ENCODE data around the gene NOVA1. TPM values are rescaled to one million over a fixed set of nuclear protein-coding genes. Genes with fewer than 3 reads are reported as not detected.

The NOVA1 gene
- polyA plus RNA-seq, 3 donors, result 24.4 to 24.9 (median 24.8) TPM

GRCh38 chr14:26402126-26402525 lies 195.7 kb downstream of the NOVA1 start:
- no peak for DNase-seq (ENCODE audit: extremely low read depth in 1 of 11, low read depth in 9 of 11, low spot score in 4 of 11)

DNA sequence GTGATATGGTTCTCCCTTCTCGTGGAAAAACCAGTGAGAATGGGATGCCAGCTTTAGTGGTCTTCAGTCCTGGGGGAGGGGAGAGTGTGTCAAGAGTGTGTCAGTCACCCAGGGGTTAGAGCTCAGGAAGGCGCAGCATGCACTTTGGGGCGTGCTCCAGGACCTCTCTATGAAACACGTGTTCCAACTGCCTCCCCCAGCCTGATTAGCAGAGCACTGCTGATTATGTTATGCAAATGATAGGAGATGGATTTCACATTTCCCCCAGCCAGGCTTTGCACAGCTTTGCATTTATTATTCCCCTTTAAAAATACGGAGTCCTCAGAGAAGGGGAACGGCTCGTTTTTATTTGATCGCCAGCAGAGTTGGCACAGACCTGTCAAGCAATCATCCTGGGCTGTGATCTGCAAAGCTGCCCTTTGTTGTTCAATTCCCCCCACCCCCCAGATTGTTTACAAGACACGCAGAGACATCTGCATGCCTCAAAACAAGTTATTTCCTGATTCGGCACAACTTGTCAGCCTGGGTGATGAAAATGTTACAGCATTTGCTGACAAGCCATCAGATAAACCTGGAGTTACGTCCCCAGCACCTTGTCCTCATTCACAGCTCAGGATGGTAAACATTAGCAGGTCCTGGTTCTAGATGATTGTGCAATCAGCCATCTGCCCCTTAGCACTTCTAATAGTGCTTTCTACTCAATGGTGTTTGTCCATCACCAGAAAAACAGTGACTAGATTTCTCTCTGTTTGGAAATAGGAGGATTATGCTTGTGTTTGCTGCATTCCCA lies 196.5 kb downstream of the NOVA1 start:
- DNase-seq (ENCODE audit: extremely low read depth in 1 of 11, low read depth in 9 of 11, low spot score in 4 of 11), result no peak

GRCh38 chr14:26400373-26400772 lies 197.5 kb downstream of the NOVA1 start:
- DNase-seq (ENCODE audit: extremely low read depth in 1 of 11, low read depth in 9 of 11, low spot score in 4 of 11), result no peak

DNA sequence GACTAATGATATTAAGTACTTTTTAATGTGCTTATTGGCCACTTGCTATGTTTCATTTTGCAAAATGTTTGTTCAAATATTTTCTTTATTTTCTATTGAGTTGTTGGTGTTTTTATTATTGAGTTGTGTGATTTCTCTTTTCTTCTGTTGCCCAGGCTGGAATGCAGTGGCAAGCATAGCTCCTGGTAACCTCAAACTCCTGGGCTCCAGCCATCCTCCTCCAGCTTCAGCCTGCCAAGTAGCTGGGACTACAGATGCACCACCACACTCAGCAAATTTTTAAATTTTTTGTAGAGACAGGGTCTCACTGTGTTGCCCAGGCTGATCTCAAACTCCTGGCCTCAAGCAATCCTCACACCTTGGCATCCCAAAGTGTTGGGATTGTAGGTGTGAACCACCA lies 199.2 kb downstream of the NOVA1 start:
- DNase-seq (ENCODE audit: extremely low read depth in 1 of 11, low read depth in 9 of 11, low spot score in 4 of 11), result no peak

Data from renal cortex interstitium (tissue), 11 donors.